ENCODE results near the gene DYNC1LI1. TPM values are rescaled to one million over a fixed set of nuclear protein-coding genes. Genes with fewer than 3 reads are reported as not detected.

DYNC1LI1 gene
- total and polyA plus RNA-seq, 9 of the 15 experiments (the other 6 are each of a cell fraction or from before 2014, with no cell fraction given) = 21.0 to 85.4 (median 61.3) TPM

DNA sequence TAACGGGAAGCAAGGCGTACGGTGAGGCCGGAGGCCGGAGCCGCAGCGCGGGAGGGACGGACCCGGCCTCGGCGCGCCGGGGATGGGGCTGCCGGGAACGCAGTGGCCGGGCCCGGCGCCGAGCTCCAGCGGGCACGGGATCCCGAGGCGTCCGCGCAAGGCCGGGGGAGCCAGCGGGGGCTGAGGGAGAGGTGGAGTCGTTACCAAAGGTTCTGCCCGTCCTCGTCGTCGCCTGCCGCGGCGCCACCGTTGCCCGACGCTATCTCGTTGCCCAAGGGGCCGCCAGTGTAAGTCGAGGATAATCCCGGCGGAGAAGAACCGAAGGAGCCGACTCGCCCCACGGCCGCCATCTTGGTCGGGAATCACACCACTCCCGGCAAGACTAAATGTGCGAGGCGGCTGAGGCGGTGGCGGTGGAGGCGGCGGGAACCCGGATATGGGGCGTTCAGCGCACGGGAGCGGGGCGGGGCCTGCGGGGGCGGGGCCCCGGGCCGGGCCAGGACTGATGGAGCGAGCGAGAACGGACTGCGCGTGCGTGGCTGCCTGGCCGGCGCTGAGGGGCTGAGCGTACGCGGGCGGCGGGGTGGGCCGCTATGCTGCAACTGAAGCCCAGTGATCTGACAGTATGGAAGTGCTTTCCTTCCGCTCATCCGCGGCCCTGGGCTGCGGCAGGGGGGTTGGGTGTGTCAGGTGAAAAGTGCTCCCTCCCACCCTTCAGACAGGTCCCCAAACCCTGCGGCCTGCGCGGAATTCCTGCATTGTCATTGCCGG lies at the start of gene DYNC1LI1 (continued):
- TF ChIP-seq, protein P1, sequence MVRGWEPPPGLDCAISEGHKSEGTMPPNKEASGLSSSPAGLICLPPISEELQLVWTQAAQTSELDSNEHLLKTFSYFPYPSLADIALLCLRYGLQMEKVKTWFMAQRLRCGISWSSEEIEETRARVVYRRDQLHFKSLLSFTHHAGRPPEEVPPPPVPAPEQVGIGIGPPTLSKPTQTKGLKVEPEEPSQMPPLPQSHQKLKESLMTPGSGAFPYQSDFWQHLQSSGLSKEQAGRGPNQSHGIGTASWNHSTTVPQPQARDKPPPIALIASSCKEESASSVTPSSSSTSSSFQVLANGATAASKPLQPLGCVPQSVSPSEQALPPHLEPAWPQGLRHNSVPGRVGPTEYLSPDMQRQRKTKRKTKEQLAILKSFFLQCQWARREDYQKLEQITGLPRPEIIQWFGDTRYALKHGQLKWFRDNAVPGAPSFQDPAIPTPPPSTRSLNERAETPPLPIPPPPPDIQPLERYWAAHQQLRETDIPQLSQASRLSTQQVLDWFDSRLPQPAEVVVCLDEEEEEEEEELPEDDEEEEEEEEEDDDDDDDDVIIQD (CRISPR knock-in tag; IDR thresholded peaks at IDR 0.05) = 0 out of 2 replicates have a peak, but pooled peaks have one; percentile 14
- TF ChIP-seq, protein P2, sequence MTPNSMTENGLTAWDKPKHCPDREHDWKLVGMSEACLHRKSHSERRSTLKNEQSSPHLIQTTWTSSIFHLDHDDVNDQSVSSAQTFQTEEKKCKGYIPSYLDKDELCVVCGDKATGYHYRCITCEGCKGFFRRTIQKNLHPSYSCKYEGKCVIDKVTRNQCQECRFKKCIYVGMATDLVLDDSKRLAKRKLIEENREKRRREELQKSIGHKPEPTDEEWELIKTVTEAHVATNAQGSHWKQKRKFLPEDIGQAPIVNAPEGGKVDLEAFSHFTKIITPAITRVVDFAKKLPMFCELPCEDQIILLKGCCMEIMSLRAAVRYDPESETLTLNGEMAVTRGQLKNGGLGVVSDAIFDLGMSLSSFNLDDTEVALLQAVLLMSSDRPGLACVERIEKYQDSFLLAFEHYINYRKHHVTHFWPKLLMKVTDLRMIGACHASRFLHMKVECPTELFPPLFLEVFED (CRISPR knock-in tag; conservative IDR thresholded peaks at IDR 0.05) = 0 out of 2 replicates have a peak, but pooled peaks have one; percentile 12
- TF ChIP-seq, protein P3, sequence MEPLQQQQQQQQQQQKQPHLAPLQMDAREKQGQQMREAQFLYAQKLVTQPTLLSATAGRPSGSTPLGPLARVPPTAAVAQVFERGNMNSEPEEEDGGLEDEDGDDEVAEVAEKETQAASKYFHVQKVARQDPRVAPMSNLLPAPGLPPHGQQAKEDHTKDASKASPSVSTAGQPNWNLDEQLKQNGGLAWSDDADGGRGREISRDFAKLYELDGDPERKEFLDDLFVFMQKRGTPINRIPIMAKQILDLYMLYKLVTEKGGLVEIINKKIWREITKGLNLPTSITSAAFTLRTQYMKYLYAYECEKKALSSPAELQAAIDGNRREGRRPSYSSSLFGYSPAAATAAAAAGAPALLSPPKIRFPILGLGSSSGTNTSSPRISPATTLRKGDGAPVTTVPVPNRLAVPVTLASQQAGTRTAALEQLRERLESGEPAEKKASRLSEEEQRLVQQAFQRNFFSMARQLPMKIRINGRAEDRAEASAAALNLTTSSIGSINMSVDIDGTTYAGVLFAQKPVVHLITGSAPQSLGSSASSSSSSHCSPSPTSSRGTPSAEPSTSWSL (CRISPR knock-in tag; IDR thresholded peaks at IDR 0.05; ENCODE audit: borderline replicate concordance) = no peak
- TF ChIP-seq RFX7 (CRISPR knock-in tag; IDR thresholded peaks at IDR 0.05) (no peak), MAFG (tag; conservative IDR thresholded peaks at IDR 0.05) (peak; percentile 89), MEIS2 (IDR thresholded peaks at IDR 0.05; ENCODE audit: partially characterized antibody) (peak; percentile 44)
- TF ChIP-seq, protein P4, sequence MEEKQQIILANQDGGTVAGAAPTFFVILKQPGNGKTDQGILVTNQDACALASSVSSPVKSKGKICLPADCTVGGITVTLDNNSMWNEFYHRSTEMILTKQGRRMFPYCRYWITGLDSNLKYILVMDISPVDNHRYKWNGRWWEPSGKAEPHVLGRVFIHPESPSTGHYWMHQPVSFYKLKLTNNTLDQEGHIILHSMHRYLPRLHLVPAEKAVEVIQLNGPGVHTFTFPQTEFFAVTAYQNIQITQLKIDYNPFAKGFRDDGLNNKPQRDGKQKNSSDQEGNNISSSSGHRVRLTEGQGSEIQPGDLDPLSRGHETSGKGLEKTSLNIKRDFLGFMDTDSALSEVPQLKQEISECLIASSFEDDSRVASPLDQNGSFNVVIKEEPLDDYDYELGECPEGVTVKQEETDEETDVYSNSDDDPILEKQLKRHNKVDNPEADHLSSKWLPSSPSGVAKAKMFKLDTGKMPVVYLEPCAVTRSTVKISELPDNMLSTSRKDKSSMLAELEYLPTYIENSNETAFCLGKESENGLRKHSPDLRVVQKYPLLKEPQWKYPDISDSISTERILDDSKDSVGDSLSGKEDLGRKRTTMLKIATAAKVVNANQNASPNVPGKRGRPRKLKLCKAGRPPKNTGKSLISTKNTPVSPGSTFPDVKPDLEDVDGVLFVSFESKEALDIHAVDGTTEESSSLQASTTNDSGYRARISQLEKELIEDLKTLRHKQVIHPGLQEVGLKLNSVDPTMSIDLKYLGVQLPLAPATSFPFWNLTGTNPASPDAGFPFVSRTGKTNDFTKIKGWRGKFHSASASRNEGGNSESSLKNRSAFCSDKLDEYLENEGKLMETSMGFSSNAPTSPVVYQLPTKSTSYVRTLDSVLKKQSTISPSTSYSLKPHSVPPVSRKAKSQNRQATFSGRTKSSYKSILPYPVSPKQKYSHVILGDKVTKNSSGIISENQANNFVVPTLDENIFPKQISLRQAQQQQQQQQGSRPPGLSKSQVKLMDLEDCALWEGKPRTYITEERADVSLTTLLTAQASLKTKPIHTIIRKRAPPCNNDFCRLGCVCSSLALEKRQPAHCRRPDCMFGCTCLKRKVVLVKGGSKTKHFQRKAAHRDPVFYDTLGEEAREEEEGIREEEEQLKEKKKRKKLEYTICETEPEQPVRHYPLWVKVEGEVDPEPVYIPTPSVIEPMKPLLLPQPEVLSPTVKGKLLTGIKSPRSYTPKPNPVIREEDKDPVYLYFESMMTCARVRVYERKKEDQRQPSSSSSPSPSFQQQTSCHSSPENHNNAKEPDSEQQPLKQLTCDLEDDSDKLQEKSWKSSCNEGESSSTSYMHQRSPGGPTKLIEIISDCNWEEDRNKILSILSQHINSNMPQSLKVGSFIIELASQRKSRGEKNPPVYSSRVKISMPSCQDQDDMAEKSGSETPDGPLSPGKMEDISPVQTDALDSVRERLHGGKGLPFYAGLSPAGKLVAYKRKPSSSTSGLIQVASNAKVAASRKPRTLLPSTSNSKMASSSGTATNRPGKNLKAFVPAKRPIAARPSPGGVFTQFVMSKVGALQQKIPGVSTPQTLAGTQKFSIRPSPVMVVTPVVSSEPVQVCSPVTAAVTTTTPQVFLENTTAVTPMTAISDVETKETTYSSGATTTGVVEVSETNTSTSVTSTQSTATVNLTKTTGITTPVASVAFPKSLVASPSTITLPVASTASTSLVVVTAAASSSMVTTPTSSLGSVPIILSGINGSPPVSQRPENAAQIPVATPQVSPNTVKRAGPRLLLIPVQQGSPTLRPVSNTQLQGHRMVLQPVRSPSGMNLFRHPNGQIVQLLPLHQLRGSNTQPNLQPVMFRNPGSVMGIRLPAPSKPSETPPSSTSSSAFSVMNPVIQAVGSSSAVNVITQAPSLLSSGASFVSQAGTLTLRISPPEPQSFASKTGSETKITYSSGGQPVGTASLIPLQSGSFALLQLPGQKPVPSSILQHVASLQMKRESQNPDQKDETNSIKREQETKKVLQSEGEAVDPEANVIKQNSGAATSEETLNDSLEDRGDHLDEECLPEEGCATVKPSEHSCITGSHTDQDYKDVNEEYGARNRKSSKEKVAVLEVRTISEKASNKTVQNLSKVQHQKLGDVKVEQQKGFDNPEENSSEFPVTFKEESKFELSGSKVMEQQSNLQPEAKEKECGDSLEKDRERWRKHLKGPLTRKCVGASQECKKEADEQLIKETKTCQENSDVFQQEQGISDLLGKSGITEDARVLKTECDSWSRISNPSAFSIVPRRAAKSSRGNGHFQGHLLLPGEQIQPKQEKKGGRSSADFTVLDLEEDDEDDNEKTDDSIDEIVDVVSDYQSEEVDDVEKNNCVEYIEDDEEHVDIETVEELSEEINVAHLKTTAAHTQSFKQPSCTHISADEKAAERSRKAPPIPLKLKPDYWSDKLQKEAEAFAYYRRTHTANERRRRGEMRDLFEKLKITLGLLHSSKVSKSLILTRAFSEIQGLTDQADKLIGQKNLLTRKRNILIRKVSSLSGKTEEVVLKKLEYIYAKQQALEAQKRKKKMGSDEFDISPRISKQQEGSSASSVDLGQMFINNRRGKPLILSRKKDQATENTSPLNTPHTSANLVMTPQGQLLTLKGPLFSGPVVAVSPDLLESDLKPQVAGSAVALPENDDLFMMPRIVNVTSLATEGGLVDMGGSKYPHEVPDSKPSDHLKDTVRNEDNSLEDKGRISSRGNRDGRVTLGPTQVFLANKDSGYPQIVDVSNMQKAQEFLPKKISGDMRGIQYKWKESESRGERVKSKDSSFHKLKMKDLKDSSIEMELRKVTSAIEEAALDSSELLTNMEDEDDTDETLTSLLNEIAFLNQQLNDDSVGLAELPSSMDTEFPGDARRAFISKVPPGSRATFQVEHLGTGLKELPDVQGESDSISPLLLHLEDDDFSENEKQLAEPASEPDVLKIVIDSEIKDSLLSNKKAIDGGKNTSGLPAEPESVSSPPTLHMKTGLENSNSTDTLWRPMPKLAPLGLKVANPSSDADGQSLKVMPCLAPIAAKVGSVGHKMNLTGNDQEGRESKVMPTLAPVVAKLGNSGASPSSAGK (IDR thresholded peaks at IDR 0.05) = peak; percentile 73

Measured in K562 (cell line).